ENCODE results near the gene LRRC39.

Gene LRRC39

DNA sequence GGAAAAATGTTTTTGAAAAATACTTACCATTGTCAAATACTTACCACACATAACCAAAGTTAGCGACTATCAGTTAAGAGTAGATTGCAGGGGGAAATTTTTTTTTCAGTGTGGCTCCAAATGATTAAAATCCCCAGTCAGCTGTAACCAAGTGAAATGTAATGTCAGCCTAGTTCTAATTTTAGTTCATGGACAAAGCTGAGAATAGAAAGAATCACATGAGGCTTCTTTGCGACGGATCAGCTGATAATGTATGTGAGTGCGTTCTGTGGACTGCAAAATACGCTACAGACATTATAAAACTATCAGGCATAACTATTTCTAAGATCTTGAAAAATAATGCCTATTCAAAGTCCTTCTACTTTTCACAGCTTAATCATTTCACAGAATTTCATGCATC lies at the start of gene LRRC39:
LRRC39 (minus strand) TSS at position 166 of the 400 bp plus-strand sequence. CDS start 9,740 bp downstream, outside the sequence.
- no peaks in the 10 kb centered on the region for H3K79me2 ChIP-seq (ENCODE audit: insufficient read depth, low read length)
- H2AFZ ChIP-seq (ENCODE audit: low read length): no peak within 1 kb of the TSS

DNA sequence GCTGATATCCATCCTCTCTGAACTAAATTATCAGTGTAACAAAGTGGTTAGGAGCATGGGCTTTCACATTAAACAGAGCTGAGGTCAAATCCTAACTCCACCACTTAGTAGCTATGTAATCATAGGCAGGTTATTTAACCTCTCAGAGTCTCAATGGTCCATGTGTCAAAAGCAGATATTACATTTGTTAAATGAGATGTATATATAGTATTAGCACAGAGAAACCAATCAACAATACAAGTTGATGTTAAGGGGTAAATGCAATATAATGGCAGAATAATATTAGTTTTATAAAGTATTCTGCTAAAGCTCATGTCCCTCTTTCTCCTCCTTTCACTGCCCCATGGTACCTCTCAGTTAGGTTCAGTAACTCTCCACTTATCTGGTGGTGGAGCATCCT lies 44.4 kb upstream of the LRRC39 start:
- Histone ChIP-seq H3K9me3 (ENCODE audit: insufficient read depth, low read depth, low read length) (no peaks in the 10 kb centered on the region), H3K9me2 (replicated peaks; ENCODE audit: low read depth, low read length) (no peaks in the 10 kb centered on the region), H3K4me1 (ENCODE audit: insufficient read depth, low read length, poor library complexity, severe bottlenecking) (peaks cover 6% of the 10 kb centered on the region), H3K9ac (ENCODE audit: low read depth, low read length, poor library complexity, severe bottlenecking) (no peak overlapping the region), H3K27me3 (ENCODE audit: insufficient read depth, low read length, poor library complexity, severe bottlenecking) (no peaks in the 10 kb centered on the region), H4K20me1 (ENCODE audit: insufficient read depth, low read length, poor library complexity, severe bottlenecking) (no peaks in the 10 kb centered on the region), H3K36me3 (ENCODE audit: insufficient read depth, low read length) (peaks cover 11% of the 10 kb centered on the region; the same call in 1 of the 2 replicates), H2AFZ (ENCODE audit: low read length) (no peak overlapping the region), H3K79me2 (ENCODE audit: insufficient read depth, low read length) (no peaks in the 10 kb centered on the region), H3F3A (ENCODE audit: low read depth) (no peaks in the 10 kb centered on the region), H3K4me3 (ENCODE audit: low read length, poor library complexity, severe bottlenecking) (no peak overlapping the region), H3K4me2 (ENCODE audit: low read depth, low read length, poor library complexity, severe bottlenecking) (no peak overlapping the region)
- no peak for TF ChIP-seq EZH2phosphoT487 (IDR thresholded peaks at IDR 0.05; ENCODE audit: borderline replicate concordance)
- TF ChIP-seq, protein P1, sequence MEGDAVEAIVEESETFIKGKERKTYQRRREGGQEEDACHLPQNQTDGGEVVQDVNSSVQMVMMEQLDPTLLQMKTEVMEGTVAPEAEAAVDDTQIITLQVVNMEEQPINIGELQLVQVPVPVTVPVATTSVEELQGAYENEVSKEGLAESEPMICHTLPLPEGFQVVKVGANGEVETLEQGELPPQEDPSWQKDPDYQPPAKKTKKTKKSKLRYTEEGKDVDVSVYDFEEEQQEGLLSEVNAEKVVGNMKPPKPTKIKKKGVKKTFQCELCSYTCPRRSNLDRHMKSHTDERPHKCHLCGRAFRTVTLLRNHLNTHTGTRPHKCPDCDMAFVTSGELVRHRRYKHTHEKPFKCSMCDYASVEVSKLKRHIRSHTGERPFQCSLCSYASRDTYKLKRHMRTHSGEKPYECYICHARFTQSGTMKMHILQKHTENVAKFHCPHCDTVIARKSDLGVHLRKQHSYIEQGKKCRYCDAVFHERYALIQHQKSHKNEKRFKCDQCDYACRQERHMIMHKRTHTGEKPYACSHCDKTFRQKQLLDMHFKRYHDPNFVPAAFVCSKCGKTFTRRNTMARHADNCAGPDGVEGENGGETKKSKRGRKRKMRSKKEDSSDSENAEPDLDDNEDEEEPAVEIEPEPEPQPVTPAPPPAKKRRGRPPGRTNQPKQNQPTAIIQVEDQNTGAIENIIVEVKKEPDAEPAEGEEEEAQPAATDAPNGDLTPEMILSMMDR (conservative IDR thresholded peaks at IDR 0.05; ENCODE audit: low read length): no peak

More for the DNA sequence above, at the start of gene LRRC39:
- no peaks in the 10 kb centered on the region for H3K27me3 ChIP-seq (ENCODE audit: insufficient read depth, low read length, poor library complexity, severe bottlenecking)
- no peaks in the 10 kb centered on the region for H3K9me2 ChIP-seq (replicated peaks; ENCODE audit: low read depth, low read length)
- H4K20me1 ChIP-seq (ENCODE audit: insufficient read depth, low read length, poor library complexity, severe bottlenecking): no peaks in the 10 kb centered on the region
- H3K4me3 ChIP-seq (ENCODE audit: low read length, poor library complexity, severe bottlenecking): no peak within 1 kb of the TSS
- peaks cover 4% of the 10 kb centered on the region; the same call in 1 of the 2 replicates for H3K9me3 ChIP-seq (ENCODE audit: insufficient read depth, low read depth, low read length)
- H3K36me3 ChIP-seq (ENCODE audit: insufficient read depth, low read length): no peaks in the 10 kb centered on the region
- H3K4me2 ChIP-seq (ENCODE audit: low read depth, low read length, poor library complexity, severe bottlenecking): no peak within 1 kb of the TSS
- no peak for TF ChIP-seq EZH2phosphoT487 (IDR thresholded peaks at IDR 0.05; ENCODE audit: borderline replicate concordance)
- TF ChIP-seq, protein P1 (conservative IDR thresholded peaks at IDR 0.05; ENCODE audit: low read length): no peak
- no peaks in the 10 kb centered on the region for H3F3A ChIP-seq (ENCODE audit: low read depth)
- H3K9ac ChIP-seq (ENCODE audit: low read depth, low read length, poor library complexity, severe bottlenecking): no peak within 1 kb of the TSS
- no peaks in the 10 kb centered on the region for H3K4me1 ChIP-seq (ENCODE audit: insufficient read depth, low read length, poor library complexity, severe bottlenecking)

DNA sequence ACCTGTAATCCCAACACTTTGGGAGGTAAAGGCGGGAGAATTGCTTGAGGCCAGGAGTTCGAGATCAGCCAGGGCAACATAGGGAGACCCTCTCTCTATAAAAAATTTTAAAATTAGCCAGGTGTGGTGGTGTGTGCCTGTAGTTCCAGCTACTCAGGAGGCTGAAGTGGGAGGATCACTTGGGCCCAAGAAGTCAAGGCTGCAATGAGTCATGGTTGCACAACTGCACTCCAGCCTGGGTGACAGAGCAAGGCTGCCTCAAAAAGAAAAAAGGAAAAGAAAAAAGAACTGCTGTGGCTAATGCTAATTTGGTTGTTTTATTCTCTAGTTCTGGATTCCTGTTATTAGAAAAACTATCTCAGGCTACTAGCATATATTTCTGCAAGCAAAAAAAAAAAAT lies 41.8 kb upstream of the LRRC39 start:
- Histone ChIP-seq H3K36me3 (ENCODE audit: insufficient read depth, low read length) (peaks cover 17% of the 10 kb centered on the region; the same call in 1 of the 2 replicates), H3K79me2 (ENCODE audit: insufficient read depth, low read length) (no peaks in the 10 kb centered on the region), H3K4me2 (ENCODE audit: low read depth, low read length, poor library complexity, severe bottlenecking) (peak overlapping the region; percentile 27), H3K9me2 (replicated peaks; ENCODE audit: low read depth, low read length) (no peaks in the 10 kb centered on the region), H3K9me3 (ENCODE audit: insufficient read depth, low read depth, low read length) (no peaks in the 10 kb centered on the region), H3K27me3 (ENCODE audit: insufficient read depth, low read length, poor library complexity, severe bottlenecking) (no peaks in the 10 kb centered on the region), H3K9ac (ENCODE audit: low read depth, low read length, poor library complexity, severe bottlenecking) (no peak overlapping the region), H3K4me3 (ENCODE audit: low read length, poor library complexity, severe bottlenecking) (no peak overlapping the region), H3K4me1 (ENCODE audit: insufficient read depth, low read length, poor library complexity, severe bottlenecking) (peaks cover 6% of the 10 kb centered on the region), H2AFZ (ENCODE audit: low read length) (no peak overlapping the region), H4K20me1 (ENCODE audit: insufficient read depth, low read length, poor library complexity, severe bottlenecking) (no peaks in the 10 kb centered on the region), H3F3A (ENCODE audit: low read depth) (no peaks in the 10 kb centered on the region)
- no peak for TF ChIP-seq EZH2phosphoT487 (IDR thresholded peaks at IDR 0.05; ENCODE audit: borderline replicate concordance)
- TF ChIP-seq, protein P1 (conservative IDR thresholded peaks at IDR 0.05; ENCODE audit: low read length): no peak

Measured in Loucy (cell line).